Stomach (tissue), 4 donors: ENCODE data around the gene ESCO1.

Experiments
- CTCF ChIP-seq, 7 experiments: fragments of 450-650 bp in 4 of 7; fragments of 200-600 bp in 3 of 7; sonication (generic) in 3 of 7; IDR thresholded peaks; one replicate each; pipeline ENCODE4 v1.5.1; 2016 to 2019; ENCODE audit warnings: antibody characterized with exemption in 7 of 7, control low read depth in 2 of 7, mild to moderate bottlenecking in 1 of 7
- EP300 ChIP-seq: sonication (generic); formaldehyde crosslinking; IDR thresholded peaks from one replicate; pipeline ENCODE4 v1.6.1; 2017; ENCODE audit warnings: antibody characterized with exemption
- POLR2A ChIP-seq, 4 donors: fragments of 450-650 bp; IDR thresholded peaks; one replicate each; pipeline ENCODE4 v1.6.1; 2016; ENCODE audit warnings: antibody characterized with exemption in 4 of 4, control low read depth in 2 of 4, mild to moderate bottlenecking in 1 of 4, moderate library complexity in 1 of 4
- POLR2AphosphoS5 ChIP-seq, 3 donors: sonication (generic); formaldehyde crosslinking; IDR thresholded peaks; one replicate each; pipeline ENCODE4 v1.6.1; 2016; ENCODE audit warnings: antibody characterized with exemption in 3 of 3

- TF ChIP-seq CTCF (IDR thresholded peaks at IDR 0.05) (peak in 1 of 7 experiments; percentile 22), POLR2A (IDR thresholded peaks at IDR 0.05) (no peak), EP300 (no peak), POLR2AphosphoS5 (IDR thresholded peaks at IDR 0.05) (no peak)
Observed at GRCh38 chr18:21599585-21600525, 649 bp downstream of the ESCO1 start.
